ENCODE results near the gene SLC12A5. TPM values are rescaled to one million over a fixed set of nuclear protein-coding genes. Genes with fewer than 3 reads are reported as not detected.
A peak's percentile ranks its signal among the peaks of the same experiment; 100 is the strongest.

The SLC12A5 gene
- total RNA-seq, 1 experiment from 2014 or later = 7.2 TPM

DNA sequence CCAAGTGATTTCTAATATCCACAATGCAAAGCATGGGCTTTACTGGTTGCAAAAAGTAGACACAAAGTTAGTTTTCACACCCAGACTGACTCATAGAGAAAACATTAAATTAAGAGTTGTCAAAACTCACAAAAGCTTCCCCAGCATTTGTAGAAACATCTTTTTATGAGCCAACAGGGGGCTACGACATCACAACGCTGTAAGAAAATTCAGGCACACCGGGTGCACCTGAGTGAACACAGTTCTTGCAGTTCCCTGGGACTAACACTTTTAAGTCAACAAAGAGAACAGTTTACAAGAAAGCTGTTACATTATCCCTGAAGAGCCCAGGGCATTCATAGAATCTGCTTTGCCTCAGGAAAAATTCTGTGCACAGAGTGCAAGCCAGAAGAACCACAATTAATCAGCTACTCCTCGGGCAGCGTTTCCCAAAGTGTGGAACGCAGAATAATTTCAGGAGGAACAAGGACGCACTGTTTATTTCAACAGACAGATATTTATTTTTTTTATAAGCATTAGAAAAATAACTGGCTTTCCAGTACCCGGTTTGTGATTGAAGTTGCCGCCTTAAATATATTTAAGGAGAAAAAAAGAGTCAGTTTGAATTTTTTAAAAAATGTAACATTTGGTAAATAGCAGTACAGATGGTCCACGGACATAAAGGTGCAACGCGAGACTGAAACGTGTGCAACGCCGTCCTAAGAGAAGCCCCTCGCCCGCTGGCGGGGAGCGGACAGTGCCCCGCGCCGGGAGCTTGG lies 59.6 kb downstream of the SLC12A5 start:
- Mint-ChIP-seq H3K4me3 (peak overlapping the region; percentile 89), H3K36me3 (no peaks in the 10 kb centered on the region), H3K27me3 (ENCODE audit: low read depth) (no peaks in the 10 kb centered on the region), H3K9me3 (peaks cover 8% of the 10 kb centered on the region; the same call in 1 of the 2 replicates), H3K4me1 (peaks cover 40% of the 10 kb centered on the region), H3K27ac (peak overlapping the region; percentile 72; the same call in 1 of the 2 replicates)
- ATAC-seq (no peak), DNase-seq (ENCODE audit: low spot score) (no peak)
- ChIA-PET POLR2A (interaction anchor here (0.8 kb wide), 1 partner anchor 12 kb away, joined by 3 read pairs; no protein-coding TSS in a partner anchor), CTCF (interaction anchor here (1.0 to 2.5 kb wide), 13 partner anchors 8 to 180 kb away, joined by 3 to 17 read pairs (median 6); partner anchors contain the start of gene SLC12A5)
- no peak for TF ChIP-seq SP1 (CRISPR knock-in tag; conservative IDR thresholded peaks at IDR 0.05)
- TF ChIP-seq NR3C1 (CRISPR knock-in tag; conservative IDR thresholded peaks at IDR 0.05; ENCODE audit: low read depth) = no peak
- TF ChIP-seq, protein P1, sequence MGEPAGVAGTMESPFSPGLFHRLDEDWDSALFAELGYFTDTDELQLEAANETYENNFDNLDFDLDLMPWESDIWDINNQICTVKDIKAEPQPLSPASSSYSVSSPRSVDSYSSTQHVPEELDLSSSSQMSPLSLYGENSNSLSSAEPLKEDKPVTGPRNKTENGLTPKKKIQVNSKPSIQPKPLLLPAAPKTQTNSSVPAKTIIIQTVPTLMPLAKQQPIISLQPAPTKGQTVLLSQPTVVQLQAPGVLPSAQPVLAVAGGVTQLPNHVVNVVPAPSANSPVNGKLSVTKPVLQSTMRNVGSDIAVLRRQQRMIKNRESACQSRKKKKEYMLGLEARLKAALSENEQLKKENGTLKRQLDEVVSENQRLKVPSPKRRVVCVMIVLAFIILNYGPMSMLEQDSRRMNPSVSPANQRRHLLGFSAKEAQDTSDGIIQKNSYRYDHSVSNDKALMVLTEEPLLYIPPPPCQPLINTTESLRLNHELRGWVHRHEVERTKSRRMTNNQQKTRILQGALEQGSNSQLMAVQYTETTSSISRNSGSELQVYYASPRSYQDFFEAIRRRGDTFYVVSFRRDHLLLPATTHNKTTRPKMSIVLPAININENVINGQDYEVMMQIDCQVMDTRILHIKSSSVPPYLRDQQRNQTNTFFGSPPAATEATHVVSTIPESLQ (CRISPR knock-in tag; IDR thresholded peaks at IDR 0.05) = no peak
- TF ChIP-seq KAT7 (CRISPR knock-in tag; IDR thresholded peaks at IDR 0.05; ENCODE audit: borderline replicate concordance) = no peak
- TF ChIP-seq CREM (CRISPR knock-in tag; IDR thresholded peaks at IDR 0.05) = no peak
- TF ChIP-seq ZNF423 (CRISPR knock-in tag; IDR thresholded peaks at IDR 0.05) = no peak
- TF ChIP-seq, protein P2, sequence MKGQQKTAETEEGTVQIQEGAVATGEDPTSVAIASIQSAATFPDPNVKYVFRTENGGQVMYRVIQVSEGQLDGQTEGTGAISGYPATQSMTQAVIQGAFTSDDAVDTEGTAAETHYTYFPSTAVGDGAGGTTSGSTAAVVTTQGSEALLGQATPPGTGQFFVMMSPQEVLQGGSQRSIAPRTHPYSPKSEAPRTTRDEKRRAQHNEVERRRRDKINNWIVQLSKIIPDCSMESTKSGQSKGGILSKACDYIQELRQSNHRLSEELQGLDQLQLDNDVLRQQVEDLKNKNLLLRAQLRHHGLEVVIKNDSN (CRISPR knock-in tag; IDR thresholded peaks at IDR 0.05) = no peak
- TF ChIP-seq EMX1 (CRISPR knock-in tag; IDR thresholded peaks at IDR 0.05) = no peak
- TF ChIP-seq ZBTB21 (CRISPR knock-in tag; IDR thresholded peaks at IDR 0.05; ENCODE audit: borderline replicate concordance) = no peak
- no peak for TF ChIP-seq PRRX2 (CRISPR knock-in tag; IDR thresholded peaks at IDR 0.05)
- TF ChIP-seq, protein P3, sequence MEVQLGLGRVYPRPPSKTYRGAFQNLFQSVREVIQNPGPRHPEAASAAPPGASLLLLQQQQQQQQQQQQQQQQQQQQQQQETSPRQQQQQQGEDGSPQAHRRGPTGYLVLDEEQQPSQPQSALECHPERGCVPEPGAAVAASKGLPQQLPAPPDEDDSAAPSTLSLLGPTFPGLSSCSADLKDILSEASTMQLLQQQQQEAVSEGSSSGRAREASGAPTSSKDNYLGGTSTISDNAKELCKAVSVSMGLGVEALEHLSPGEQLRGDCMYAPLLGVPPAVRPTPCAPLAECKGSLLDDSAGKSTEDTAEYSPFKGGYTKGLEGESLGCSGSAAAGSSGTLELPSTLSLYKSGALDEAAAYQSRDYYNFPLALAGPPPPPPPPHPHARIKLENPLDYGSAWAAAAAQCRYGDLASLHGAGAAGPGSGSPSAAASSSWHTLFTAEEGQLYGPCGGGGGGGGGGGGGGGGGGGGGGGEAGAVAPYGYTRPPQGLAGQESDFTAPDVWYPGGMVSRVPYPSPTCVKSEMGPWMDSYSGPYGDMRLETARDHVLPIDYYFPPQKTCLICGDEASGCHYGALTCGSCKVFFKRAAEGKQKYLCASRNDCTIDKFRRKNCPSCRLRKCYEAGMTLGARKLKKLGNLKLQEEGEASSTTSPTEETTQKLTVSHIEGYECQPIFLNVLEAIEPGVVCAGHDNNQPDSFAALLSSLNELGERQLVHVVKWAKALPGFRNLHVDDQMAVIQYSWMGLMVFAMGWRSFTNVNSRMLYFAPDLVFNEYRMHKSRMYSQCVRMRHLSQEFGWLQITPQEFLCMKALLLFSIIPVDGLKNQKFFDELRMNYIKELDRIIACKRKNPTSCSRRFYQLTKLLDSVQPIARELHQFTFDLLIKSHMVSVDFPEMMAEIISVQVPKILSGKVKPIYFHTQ (CRISPR knock-in tag; IDR thresholded peaks at IDR 0.05) = no peak

DNA sequence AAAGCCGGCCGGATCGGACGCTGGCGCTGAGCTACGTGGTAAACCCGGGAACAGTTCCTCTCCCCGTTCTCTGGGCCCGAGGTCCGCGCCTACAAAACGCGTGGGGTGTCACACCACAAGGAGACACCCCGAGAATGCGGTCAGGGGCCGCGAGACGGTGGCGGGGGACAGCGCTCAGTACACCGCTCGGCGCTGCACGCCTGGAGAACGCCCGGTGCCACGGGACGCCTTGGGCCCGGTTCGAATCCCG lies 60.1 kb downstream of the SLC12A5 start:
- Mint-ChIP-seq H3K9me3 (peaks cover 8% of the 10 kb centered on the region; the same call in 1 of the 2 replicates), H3K27ac (peak overlapping the region; percentile 89; the same call in 1 of the 2 replicates), H3K4me1 (peaks cover 39% of the 10 kb centered on the region), H3K4me3 (peak overlapping the region; percentile 89), H3K36me3 (no peaks in the 10 kb centered on the region), H3K27me3 (ENCODE audit: low read depth) (no peaks in the 10 kb centered on the region)
- no peak for DNase-seq (ENCODE audit: low spot score)
- POLR2A ChIA-PET = interaction anchor here (0.8 kb wide), 1 partner anchor 12 kb away, joined by 3 read pairs; no protein-coding TSS in a partner anchor
- ATAC-seq = peak; percentile 38
- CTCF ChIA-PET = interaction anchor here (1.0 to 2.5 kb wide), 12 partner anchors 9 to 179 kb away, joined by 3 to 17 read pairs (median 6); partner anchors contain the start of gene SLC12A5
- no peak for TF ChIP-seq ZNF396 (CRISPR knock-in tag; IDR thresholded peaks at IDR 0.05; ENCODE audit: borderline replicate concordance)
- no peak for TF ChIP-seq JUN (CRISPR knock-in tag; IDR thresholded peaks at IDR 0.05)
- TF ChIP-seq, protein P4, sequence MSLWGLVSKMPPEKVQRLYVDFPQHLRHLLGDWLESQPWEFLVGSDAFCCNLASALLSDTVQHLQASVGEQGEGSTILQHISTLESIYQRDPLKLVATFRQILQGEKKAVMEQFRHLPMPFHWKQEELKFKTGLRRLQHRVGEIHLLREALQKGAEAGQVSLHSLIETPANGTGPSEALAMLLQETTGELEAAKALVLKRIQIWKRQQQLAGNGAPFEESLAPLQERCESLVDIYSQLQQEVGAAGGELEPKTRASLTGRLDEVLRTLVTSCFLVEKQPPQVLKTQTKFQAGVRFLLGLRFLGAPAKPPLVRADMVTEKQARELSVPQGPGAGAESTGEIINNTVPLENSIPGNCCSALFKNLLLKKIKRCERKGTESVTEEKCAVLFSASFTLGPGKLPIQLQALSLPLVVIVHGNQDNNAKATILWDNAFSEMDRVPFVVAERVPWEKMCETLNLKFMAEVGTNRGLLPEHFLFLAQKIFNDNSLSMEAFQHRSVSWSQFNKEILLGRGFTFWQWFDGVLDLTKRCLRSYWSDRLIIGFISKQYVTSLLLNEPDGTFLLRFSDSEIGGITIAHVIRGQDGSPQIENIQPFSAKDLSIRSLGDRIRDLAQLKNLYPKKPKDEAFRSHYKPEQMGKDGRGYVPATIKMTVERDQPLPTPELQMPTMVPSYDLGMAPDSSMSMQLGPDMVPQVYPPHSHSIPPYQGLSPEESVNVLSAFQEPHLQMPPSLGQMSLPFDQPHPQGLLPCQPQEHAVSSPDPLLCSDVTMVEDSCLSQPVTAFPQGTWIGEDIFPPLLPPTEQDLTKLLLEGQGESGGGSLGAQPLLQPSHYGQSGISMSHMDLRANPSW (CRISPR knock-in tag; conservative IDR thresholded peaks at IDR 0.05; ENCODE audit: low read depth) = no peak
- TF ChIP-seq FOXK1 (CRISPR knock-in tag; IDR thresholded peaks at IDR 0.05) = no peak
- TF ChIP-seq, protein P5, sequence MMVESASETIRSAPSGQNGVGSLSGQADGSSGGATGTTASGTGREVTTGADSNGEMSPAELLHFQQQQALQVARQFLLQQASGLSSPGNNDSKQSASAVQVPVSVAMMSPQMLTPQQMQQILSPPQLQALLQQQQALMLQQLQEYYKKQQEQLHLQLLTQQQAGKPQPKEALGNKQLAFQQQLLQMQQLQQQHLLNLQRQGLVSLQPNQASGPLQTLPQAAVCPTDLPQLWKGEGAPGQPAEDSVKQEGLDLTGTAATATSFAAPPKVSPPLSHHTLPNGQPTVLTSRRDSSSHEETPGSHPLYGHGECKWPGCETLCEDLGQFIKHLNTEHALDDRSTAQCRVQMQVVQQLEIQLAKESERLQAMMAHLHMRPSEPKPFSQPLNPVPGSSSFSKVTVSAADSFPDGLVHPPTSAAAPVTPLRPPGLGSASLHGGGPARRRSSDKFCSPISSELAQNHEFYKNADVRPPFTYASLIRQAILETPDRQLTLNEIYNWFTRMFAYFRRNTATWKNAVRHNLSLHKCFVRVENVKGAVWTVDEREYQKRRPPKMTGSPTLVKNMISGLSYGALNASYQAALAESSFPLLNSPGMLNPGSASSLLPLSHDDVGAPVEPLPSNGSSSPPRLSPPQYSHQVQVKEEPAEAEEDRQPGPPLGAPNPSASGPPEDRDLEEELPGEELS (CRISPR knock-in tag; IDR thresholded peaks at IDR 0.05) = no peak
- TF ChIP-seq, protein P6, sequence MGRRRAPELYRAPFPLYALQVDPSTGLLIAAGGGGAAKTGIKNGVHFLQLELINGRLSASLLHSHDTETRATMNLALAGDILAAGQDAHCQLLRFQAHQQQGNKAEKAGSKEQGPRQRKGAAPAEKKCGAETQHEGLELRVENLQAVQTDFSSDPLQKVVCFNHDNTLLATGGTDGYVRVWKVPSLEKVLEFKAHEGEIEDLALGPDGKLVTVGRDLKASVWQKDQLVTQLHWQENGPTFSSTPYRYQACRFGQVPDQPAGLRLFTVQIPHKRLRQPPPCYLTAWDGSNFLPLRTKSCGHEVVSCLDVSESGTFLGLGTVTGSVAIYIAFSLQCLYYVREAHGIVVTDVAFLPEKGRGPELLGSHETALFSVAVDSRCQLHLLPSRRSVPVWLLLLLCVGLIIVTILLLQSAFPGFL (CRISPR knock-in tag; IDR thresholded peaks at IDR 0.05; ENCODE audit: borderline replicate concordance) = no peak
- no peak for TF ChIP-seq ZNF138 (CRISPR knock-in tag; conservative IDR thresholded peaks at IDR 0.05)
- TF ChIP-seq NFE2L1 (CRISPR knock-in tag; IDR thresholded peaks at IDR 0.05) = no peak
- no peak for TF ChIP-seq TEAD4 (CRISPR knock-in tag; IDR thresholded peaks at IDR 0.05)
- TF ChIP-seq, protein P7, sequence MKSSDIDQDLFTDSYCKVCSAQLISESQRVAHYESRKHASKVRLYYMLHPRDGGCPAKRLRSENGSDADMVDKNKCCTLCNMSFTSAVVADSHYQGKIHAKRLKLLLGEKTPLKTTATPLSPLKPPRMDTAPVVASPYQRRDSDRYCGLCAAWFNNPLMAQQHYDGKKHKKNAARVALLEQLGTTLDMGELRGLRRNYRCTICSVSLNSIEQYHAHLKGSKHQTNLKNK (CRISPR knock-in tag; IDR thresholded peaks at IDR 0.05) = no peak
